HG03135 (cell line): Measurements from ENCODE around the gene CIAO1.
A peak's percentile ranks its signal among the peaks of the same experiment; 100 is the strongest.
"Not testable (repeated sequence)": the region's sequence is repeated elsewhere in the genome, so short reads cannot be mapped to it uniquely, and the experiment has no call there.

Source experiments
- ATAC-seq: cut with Tn5 transposase; IDR thresholded peaks from one replicate; pipeline ENCODE4 v1.9.1; 2021; ENCODE audit warnings: mild to moderate bottlenecking, moderate library complexity; ENCODE audit not compliant: unreplicated experiment

The CIAO1 gene

GRCh38 chr2:96274355-96275056 is 8.5 kb downstream of the CIAO1 start:
- ATAC-seq: no peak

- ATAC-seq: no peak
Measured at GRCh38 chr2:96276787-96277499, 10.9 kb downstream of the CIAO1 start.

- no peak for ATAC-seq
Measured at GRCh38 chr2:96287273-96287856, 21.3 kb downstream of the CIAO1 start.

GRCh38 chr2:96291751-96292150 is 25.7 kb downstream of the CIAO1 start:
- no peak for ATAC-seq

GRCh38 chr2:96294271-96294670 is 28.2 kb downstream of the CIAO1 start:
- ATAC-seq: not testable (repeated sequence)

- no peak for ATAC-seq
Measured at GRCh38 chr2:96296925-96297324, 30.9 kb downstream of the CIAO1 start.

GRCh38 chr2:96301865-96302264 is 35.8 kb downstream of the CIAO1 start:
- ATAC-seq: no peak

GRCh38 chr2:96304606-96305005 is 38.6 kb downstream of the CIAO1 start:
- no peak for ATAC-seq

GRCh38 chr2:96305091-96305978 is 39.3 kb downstream of the CIAO1 start, which contains the start of gene SNRNP200:
SNRNP200 (minus strand) TSS chr2:96305546; CDS start chr2:96305437, 109 bp downstream.
- peak; percentile 91 for ATAC-seq

- ATAC-seq: no peak
Measured at GRCh38 chr2:96305979-96306308, 39.9 kb downstream of the CIAO1 start.

- ATAC-seq: no peak
Measured at GRCh38 chr2:96306370-96306769, 40.3 kb downstream of the CIAO1 start.

- no peak for ATAC-seq
Measured at GRCh38 chr2:96308248-96308647, 42.2 kb downstream of the CIAO1 start.

- no peak for ATAC-seq
Measured at GRCh38 chr2:96315005-96315399, 49.0 kb downstream of the CIAO1 start.

GRCh38 chr2:96315400-96316071 is 49.5 kb downstream of the CIAO1 start:
- no peak for ATAC-seq

GRCh38 chr2:96316999-96317398 is 51.0 kb downstream of the CIAO1 start:
- ATAC-seq: no peak

GRCh38 chr2:96317584-96317997 is 51.6 kb downstream of the CIAO1 start:
- ATAC-seq: no peak

- ATAC-seq: no peak
Measured at GRCh38 chr2:96318723-96319122, 52.7 kb downstream of the CIAO1 start.

- no peak for ATAC-seq
Measured at GRCh38 chr2:96319396-96319795, 53.4 kb downstream of the CIAO1 start.

- ATAC-seq: no peak
Measured at GRCh38 chr2:96320326-96320725, 54.3 kb downstream of the CIAO1 start.
